Measurements from ENCODE around the gene NXNL1. TPM values are rescaled to one million over a fixed set of nuclear protein-coding genes. Genes with fewer than 3 reads are reported as not detected.

NXNL1 gene
- total and polyA plus RNA-seq, 2 donors (not counting 3 experiments of a cell fraction or from before 2014, with no cell fraction given) = not detected

- H3K27ac ChIP-seq (ENCODE audit: insufficient read depth, low read depth, low read length) = no peak overlapping the region
- POLR2A ChIA-PET = no interaction called here
- H3K79me2 ChIP-seq (ENCODE audit: control insufficient read depth, insufficient read depth, low read length) = no peaks in the 10 kb centered on the region
- no peak overlapping the region for H3K4me3 ChIP-seq (replicated peaks in 1 of 3; ENCODE audit: insufficient read depth in 1 of 3, low read depth in 1 of 3, low read length in 3 of 3)
- H2AFZ ChIP-seq (ENCODE audit: low read depth, low read length) = no peak overlapping the region
- no peaks in the 10 kb centered on the region for H3K36me3 ChIP-seq (ENCODE audit: control insufficient read depth in 2 of 2, extremely low read depth in 1 of 2, insufficient read depth in 2 of 2, low read length in 2 of 2)
- TF ChIP-seq GATA2 (IDR thresholded peaks at IDR 0.05; ENCODE audit: insufficient read depth, insufficient read length, low read depth, low read length) = no peak
- no peak for TF ChIP-seq MYC (IDR thresholded peaks at IDR 0.05; ENCODE audit: low read depth, low read length)
- TF ChIP-seq FOS (IDR thresholded peaks at IDR 0.05; ENCODE audit: borderline replicate concordance, insufficient read depth, low read length) = no peak
- TF ChIP-seq POLR2AphosphoS5 (IDR thresholded peaks at IDR 0.05; ENCODE audit: insufficient read depth, low read depth, low read length) = no peak
- no peak for TF ChIP-seq EZH2 (IDR thresholded peaks at IDR 0.05; ENCODE audit: borderline replicate concordance, low read depth, low read length, severe bottlenecking)
- TF ChIP-seq JUN (IDR thresholded peaks at IDR 0.05; ENCODE audit: borderline replicate concordance, insufficient read depth, insufficient read length, low read depth) = no peak
- TF ChIP-seq CTCF (IDR thresholded peaks at IDR 0.05; ENCODE audit: extremely low read depth in 1 of 2, insufficient read depth in 1 of 2, low read depth in 1 of 2, low read length in 2 of 2) = no peak
- TF ChIP-seq POLR2A (IDR thresholded peaks at IDR 0.05; ENCODE audit: low read depth, low read length) = no peak
- no peak for TF ChIP-seq MAX (IDR thresholded peaks at IDR 0.05; ENCODE audit: insufficient read depth, insufficient read length)
- H3K27me3 ChIP-seq (ENCODE audit: control insufficient read depth in 2 of 2, insufficient read depth in 2 of 2, low read length in 2 of 2) = no peaks in the 10 kb centered on the region
- no peak overlapping the region for H3K9ac ChIP-seq (replicated peaks; ENCODE audit: extremely low read depth, insufficient read depth, low read length)
- intact Hi-C loops (cut with micrococcal nuclease) = no loop called here
- no TSS peak for BruUV-seq (replicated peaks)
- no peak overlapping the region for H3K4me2 ChIP-seq (ENCODE audit: insufficient read depth, low read length)
- CTCF ChIA-PET = interaction anchor here (1.4 kb wide), 1 partner anchor 26 kb away, joined by 3 read pairs; no protein-coding TSS in a partner anchor
- no peaks in the 10 kb centered on the region for H3K9me1 ChIP-seq (replicated peaks; ENCODE audit: control insufficient read depth, extremely low read depth, insufficient read depth, low read length)
- peaks cover 31% of the 10 kb centered on the region for H3K4me1 ChIP-seq (ENCODE audit: control insufficient read depth, extremely low read depth, insufficient read depth, low read length)
- H4K20me1 ChIP-seq (replicated peaks; ENCODE audit: control insufficient read depth, extremely low read depth, insufficient read depth, low read length) = no peaks in the 10 kb centered on the region
- FAIRE-seq (no peak), DNase-seq (ENCODE audit: low read depth, low spot score) (no peak)
- no peaks in the 10 kb centered on the region for H3K9me3 ChIP-seq (replicated peaks; ENCODE audit: control insufficient read depth, insufficient read depth, low read length)
- dilution Hi-C loops (cut with MboI; ENCODE audit: extremely low pct_ligation_motif_present, low sequenced_read_pairs) = no loop called here
Observed at GRCh38 chr19:17415121-17415520, 45.6 kb downstream of the NXNL1 start.
